GM12864 (cell line): ENCODE measurements around the gene TMEM63C.

Experiments
- DNase-seq: peaks from one replicate; pipeline ENCODE4 v3.0.0-alpha.2; 2011; ENCODE audit warnings: low read depth
- H3K4me3 ChIP-seq: 2 replicates; pipeline ENCODE4 v1.5.1; 2011; ENCODE audit warnings: mild to moderate bottlenecking, low read depth, low read length, control low read depth
- CTCF ChIP-seq: IDR thresholded peaks from 2 replicates; pipeline ENCODE4 v1.5.1; 2011; ENCODE audit warnings: low read depth, mild to moderate bottlenecking, moderate library complexity, low read length, control low read depth, inconsistent platforms; ENCODE audit errors: missing control alignments

The TMEM63C gene

GRCh38 chr14:77250927-77251326 lies 69.3 kb downstream of the TMEM63C start:
- no peak for TF ChIP-seq CTCF
- no peak overlapping the region for H3K4me3 ChIP-seq
- DNase-seq, result no peak

- DNase-seq, result no peak
- no peak overlapping the region for H3K4me3 ChIP-seq
- no peak for TF ChIP-seq CTCF
These were observed 70.3 kb downstream of the TMEM63C start for GRCh38 chr14:77251870-77252269.

- no peak for DNase-seq
- H3K4me3 ChIP-seq, result no peak overlapping the region
- TF ChIP-seq CTCF, result no peak
These were observed 72.0 kb downstream of the TMEM63C start for GRCh38 chr14:77253333-77254190.

GRCh38 chr14:77256694-77257093 lies 75.1 kb downstream of the TMEM63C start:
- no peak for TF ChIP-seq CTCF
- no peak overlapping the region for H3K4me3 ChIP-seq
- no peak for DNase-seq

GRCh38 chr14:77257700-77258099 lies 76.1 kb downstream of the TMEM63C start:
- TF ChIP-seq CTCF, result no peak
- H3K4me3 ChIP-seq, result no peak overlapping the region
- no peak for DNase-seq

- no peak for TF ChIP-seq CTCF
- DNase-seq, result no peak
- H3K4me3 ChIP-seq, result no peak overlapping the region
These were observed 77.0 kb downstream of the TMEM63C start for GRCh38 chr14:77258566-77258965.
